ENCODE results near the gene SHD. TPM values are rescaled to one million over a fixed set of nuclear protein-coding genes. Genes with fewer than 3 reads are reported as not detected.

SHD gene
- total and polyA plus RNA-seq, 10 donors = 0.05 to 3.9 (median 0.78) TPM; not detected in 6

DNA sequence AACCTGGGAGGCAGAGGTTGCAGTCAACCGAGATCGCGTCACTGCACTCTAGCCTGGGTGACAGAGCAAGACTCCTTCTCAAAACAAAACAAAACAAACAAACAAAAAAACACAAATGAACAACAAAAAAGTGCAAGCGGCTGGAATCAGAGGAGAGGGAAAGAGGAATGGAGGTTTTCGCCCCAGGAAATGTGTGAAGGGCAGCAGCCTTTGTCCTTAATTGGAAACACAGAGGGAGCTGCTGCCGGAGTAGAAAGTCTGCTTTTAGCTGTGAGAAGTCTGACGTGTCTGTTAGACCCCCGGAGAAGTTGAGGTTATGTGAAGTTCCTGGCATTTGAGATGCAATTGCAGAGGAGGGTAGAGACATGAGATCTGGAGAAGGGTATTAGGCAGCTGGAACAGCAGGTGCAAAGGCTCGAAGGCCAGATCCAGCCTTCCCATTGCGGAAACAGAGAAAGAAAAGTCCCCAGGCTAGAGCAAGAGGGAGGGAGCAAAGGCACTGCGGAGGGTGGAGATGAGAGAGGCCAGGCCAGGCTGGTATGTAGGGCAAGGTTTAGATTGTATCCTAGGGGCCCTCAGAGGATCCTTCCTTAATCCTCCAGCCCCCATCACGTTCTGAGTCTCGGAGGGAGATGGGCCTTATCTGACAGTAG is 22.6 kb downstream of the SHD start:
- Histone ChIP-seq H3K4me1 (peaks cover 0 to 26% (median 8%) of the 10 kb centered on the region in 6 donors), H3K9me3 (no peaks in the 10 kb centered on the region), H3K4me3 (peak overlapping the region in 2 of 8 donors; percentile 23 to 36), H3K27ac (peak overlapping the region in 4 of 8 donors; percentile 8 to 59 (median 40)), H3K27me3 (replicated peaks in 1 of 7) (peaks cover 0 to 39% (median 18%) of the 10 kb centered on the region in 7 donors), H3K36me3 (no peaks in the 10 kb centered on the region)
- WGBS, 5 donors = 39 to 50% (median 44%) methylated on average over 13 of the region's 13 CpGs
- no peak for DNase-seq
- intact Hi-C loops (cut with DNase I; ENCODE audit: low total_unique reads) = no loop called here
- TF ChIP-seq POLR2AphosphoS5 (IDR thresholded peaks at IDR 0.05) (no peak), POLR2A (IDR thresholded peaks at IDR 0.05) (no peak)
- TF ChIP-seq, protein P1, sequence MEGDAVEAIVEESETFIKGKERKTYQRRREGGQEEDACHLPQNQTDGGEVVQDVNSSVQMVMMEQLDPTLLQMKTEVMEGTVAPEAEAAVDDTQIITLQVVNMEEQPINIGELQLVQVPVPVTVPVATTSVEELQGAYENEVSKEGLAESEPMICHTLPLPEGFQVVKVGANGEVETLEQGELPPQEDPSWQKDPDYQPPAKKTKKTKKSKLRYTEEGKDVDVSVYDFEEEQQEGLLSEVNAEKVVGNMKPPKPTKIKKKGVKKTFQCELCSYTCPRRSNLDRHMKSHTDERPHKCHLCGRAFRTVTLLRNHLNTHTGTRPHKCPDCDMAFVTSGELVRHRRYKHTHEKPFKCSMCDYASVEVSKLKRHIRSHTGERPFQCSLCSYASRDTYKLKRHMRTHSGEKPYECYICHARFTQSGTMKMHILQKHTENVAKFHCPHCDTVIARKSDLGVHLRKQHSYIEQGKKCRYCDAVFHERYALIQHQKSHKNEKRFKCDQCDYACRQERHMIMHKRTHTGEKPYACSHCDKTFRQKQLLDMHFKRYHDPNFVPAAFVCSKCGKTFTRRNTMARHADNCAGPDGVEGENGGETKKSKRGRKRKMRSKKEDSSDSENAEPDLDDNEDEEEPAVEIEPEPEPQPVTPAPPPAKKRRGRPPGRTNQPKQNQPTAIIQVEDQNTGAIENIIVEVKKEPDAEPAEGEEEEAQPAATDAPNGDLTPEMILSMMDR (IDR thresholded peaks at IDR 0.05 in 8 of 11, conservative IDR thresholded peaks at IDR 0.05 in 3 of 11) = no peak

DNA sequence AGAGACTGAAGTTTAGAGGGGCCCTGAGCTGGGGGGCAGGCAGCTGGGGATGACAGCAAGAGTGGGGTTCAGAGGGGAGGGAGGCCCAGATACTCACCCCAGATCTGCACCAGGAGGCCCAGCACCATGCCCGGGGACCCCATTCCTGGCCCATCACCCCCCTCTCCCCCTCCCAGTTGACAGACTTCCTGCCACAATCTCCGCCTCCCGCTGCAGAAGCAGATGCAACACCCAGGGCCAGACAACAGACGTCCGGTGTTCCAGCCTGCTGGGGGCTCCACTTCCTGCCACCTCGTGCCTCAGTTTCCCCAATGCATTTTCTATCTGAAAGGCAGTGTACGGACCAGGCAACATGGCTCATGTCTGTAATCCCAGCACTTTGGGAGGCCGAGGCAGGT is 23.2 kb downstream of the SHD start, which contains the start of gene TMIGD2:
Gene TMIGD2 (minus strand): TSS at position 147 of the 398 bp plus-strand sequence. CDS start 4 bp downstream, at position 143.
- intact Hi-C loops (cut with DNase I; ENCODE audit: low total_unique reads) = no loop called here
- Histone ChIP-seq H3K4me3 (peak within 1 kb of the TSS in 2 of 8 donors; percentile 23 to 36), H3K36me3 (no peaks in the 10 kb centered on the region), H3K27ac (peak within 1 kb of the TSS in 4 of 8 donors; percentile 8 to 59 (median 40)), H3K9me3 (no peaks in the 10 kb centered on the region), H3K4me1 (peaks cover 0 to 26% (median 8%) of the 10 kb centered on the region in 6 donors), H3K27me3 (replicated peaks in 1 of 7) (peaks cover 0 to 40% (median 18%) of the 10 kb centered on the region in 7 donors)
- 17 to 33% (median 25%) methylated on average over 4 to 8 of the region's 8 CpGs for WGBS, 5 donors
- DNase-seq = no peak
- TF ChIP-seq POLR2AphosphoS5 (IDR thresholded peaks at IDR 0.05) (no peak), POLR2A (IDR thresholded peaks at IDR 0.05) (no peak)
- TF ChIP-seq, protein P1 (IDR thresholded peaks at IDR 0.05 in 8 of 11, conservative IDR thresholded peaks at IDR 0.05 in 3 of 11) = no peak

DNA sequence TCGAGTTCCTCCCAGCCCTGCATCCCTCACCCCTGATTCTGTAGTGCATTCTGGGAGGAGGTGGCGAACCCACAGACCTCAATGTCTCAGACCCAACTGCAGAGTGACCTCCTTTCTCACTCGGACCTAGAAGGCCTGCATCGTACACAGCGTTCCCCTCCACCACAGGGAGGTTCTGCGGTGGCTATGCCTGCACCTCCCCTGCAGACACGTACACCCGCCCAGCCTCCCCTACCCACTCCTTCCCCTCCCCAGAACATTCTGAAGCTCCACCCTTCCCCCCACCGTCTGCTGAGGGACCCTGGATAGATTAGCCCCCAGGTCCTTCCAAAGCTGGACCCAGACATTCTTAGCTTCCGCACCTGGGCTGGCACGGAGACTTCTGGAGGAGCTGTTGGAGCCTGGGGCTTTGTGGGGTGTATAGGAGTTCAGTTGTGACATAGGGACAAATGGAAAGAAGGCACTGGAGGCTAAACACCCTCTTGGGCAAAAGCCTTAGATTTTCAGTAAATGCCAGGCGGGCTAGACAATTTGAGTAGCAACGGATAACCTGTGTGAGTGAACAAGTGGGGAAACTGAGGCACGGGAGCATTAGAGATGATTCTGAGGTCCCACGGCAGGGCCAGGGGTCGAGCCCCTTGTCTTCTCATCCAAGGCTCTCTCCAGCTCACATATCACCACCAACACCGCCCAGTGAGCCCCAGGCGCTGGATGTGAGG is 24.9 kb downstream of the SHD start:
- H3K36me3 ChIP-seq = no peaks in the 10 kb centered on the region
- H3K4me3 ChIP-seq = peak overlapping the region in 7 of 8 donors; percentile 9 to 71 (median 34)
- H3K9me3 ChIP-seq = no peaks in the 10 kb centered on the region
- DNase-seq = no peak
- WGBS, 5 donors = 46 to 56% (median 53%) methylated on average over 16 to 18 of the region's 18 CpGs
- H3K4me1 ChIP-seq = peaks cover 0 to 26% (median 8%) of the 10 kb centered on the region in 6 donors
- intact Hi-C loops (cut with DNase I; ENCODE audit: low total_unique reads) = no loop called here
- TF ChIP-seq, protein P1 (IDR thresholded peaks at IDR 0.05 in 8 of 11, conservative IDR thresholded peaks at IDR 0.05 in 3 of 11) = no peak
- no peak for TF ChIP-seq POLR2A (IDR thresholded peaks at IDR 0.05)
- no peak for TF ChIP-seq POLR2AphosphoS5 (IDR thresholded peaks at IDR 0.05)
- peak overlapping the region in 3 of 8 donors; percentile 56 to 59 (median 59) for H3K27ac ChIP-seq
- H3K27me3 ChIP-seq (replicated peaks in 1 of 7) = peaks cover 0 to 40% (median 18%) of the 10 kb centered on the region in 7 donors
